Prostate gland (tissue), 2 donors: ENCODE results near the gene XXYLT1.

Experiments
- CTCF ChIP-seq, 4 experiments: fragments of 200-600 bp in 2 of 4; fragments of 450-650 bp in 2 of 4; sonication (generic) in 2 of 4; IDR thresholded peaks; 1 replicate in 3 of 4; 2 replicates in 1 of 4; pipeline ENCODE4 v1.5.1; 2016 to 2019; ENCODE audit warnings: antibody characterized with exemption in 4 of 4, mild to moderate bottlenecking in 2 of 4, moderate library complexity in 2 of 4
- POLR2A ChIP-seq: fragments of 450-650 bp; IDR thresholded peaks from one replicate; pipeline ENCODE4 v1.6.1; 2016; ENCODE audit warnings: antibody characterized with exemption, mild to moderate bottlenecking
- POLR2AphosphoS5 ChIP-seq: sonication (generic); formaldehyde crosslinking; IDR thresholded peaks from one replicate; pipeline ENCODE4 v1.6.1; 2017; ENCODE audit warnings: antibody characterized with exemption

- TF ChIP-seq CTCF (IDR thresholded peaks at IDR 0.05), result no peak
- TF ChIP-seq POLR2A, result no peak
- no peak for TF ChIP-seq POLR2AphosphoS5
These were observed 202.6 kb downstream of the XXYLT1 start for GRCh38 chr3:195068084-195069080.
